ENCODE measurements around the gene SLC10A3. TPM values are rescaled to one million over a fixed set of nuclear protein-coding genes. Genes with fewer than 3 reads are reported as not detected.

Gene SLC10A3, protein sequence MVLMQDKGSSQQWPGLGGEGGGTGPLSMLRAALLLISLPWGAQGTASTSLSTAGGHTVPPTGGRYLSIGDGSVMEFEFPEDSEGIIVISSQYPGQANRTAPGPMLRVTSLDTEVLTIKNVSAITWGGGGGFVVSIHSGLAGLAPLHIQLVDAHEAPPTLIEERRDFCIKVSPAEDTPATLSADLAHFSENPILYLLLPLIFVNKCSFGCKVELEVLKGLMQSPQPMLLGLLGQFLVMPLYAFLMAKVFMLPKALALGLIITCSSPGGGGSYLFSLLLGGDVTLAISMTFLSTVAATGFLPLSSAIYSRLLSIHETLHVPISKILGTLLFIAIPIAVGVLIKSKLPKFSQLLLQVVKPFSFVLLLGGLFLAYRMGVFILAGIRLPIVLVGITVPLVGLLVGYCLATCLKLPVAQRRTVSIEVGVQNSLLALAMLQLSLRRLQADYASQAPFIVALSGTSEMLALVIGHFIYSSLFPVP
- 10 to 100 TPM; 25.1 to 26.8 TPM for total RNA-seq
- polyA plus RNA-seq (ENCODE audit: insufficient read length in 6 of 6), result 10 to 100 TPM; 13.3 to 22.7 (median 18.2) TPM
- long read RNA-seq, donor 1, transcript SLC10A3-201 (2 exons, 2,161 nt), result major isoform, 7 of 8 reads
- long read RNA-seq, donor 1, partial matches to known transcripts, result 0 of 8 reads
- long read RNA-seq, donor 1, other reads (novel, unspliced or antisense), result 0 of 8 reads
- long read RNA-seq, donor 2, partial matches to known transcripts, result 0 of 3 reads
- long read RNA-seq, donor 2, other reads (novel, unspliced or antisense), result 0 of 3 reads
- long read RNA-seq, donor 3, partial matches to known transcripts, result 0 of 5 reads
- long read RNA-seq, donor 3, other reads (novel, unspliced or antisense), result 0 of 5 reads
- long read RNA-seq, donor 4, partial matches to known transcripts, result 0 of 10 reads
- long read RNA-seq, donor 4, other reads (novel, unspliced or antisense), result 4 of 10 reads
- long read RNA-seq, donor 5, partial matches to known transcripts, result 0 of 3 reads
- long read RNA-seq, donor 5, other reads (novel, unspliced or antisense), result 0 of 3 reads
- long read RNA-seq, donor 6, transcript SLC10A3-201 (2 exons, 2,161 nt), result major isoform, 6 of 6 reads
- long read RNA-seq, donor 6, partial matches to known transcripts, result 0 of 6 reads
- long read RNA-seq, donor 6, other reads (novel, unspliced or antisense), result 0 of 6 reads
- long read RNA-seq, donor 7, partial matches to known transcripts, result 0 of 2 reads
- long read RNA-seq, donor 7, other reads (novel, unspliced or antisense), result 0 of 2 reads
- long read RNA-seq, donor 8, transcript SLC10A3-201 (2 exons, 2,161 nt), result major isoform, 10 of 11 reads
- long read RNA-seq, donor 8, partial matches to known transcripts, result 0 of 11 reads
- long read RNA-seq, donor 8, other reads (novel, unspliced or antisense), result 0 of 11 reads
- long read RNA-seq, donor 9, result 0 reads
- long read RNA-seq, donor 10, transcript SLC10A3-204 (3 exons, 1,862 nt), result minor isoform, 6 of 33 reads
- long read RNA-seq, donor 10, transcript SLC10A3-201 (2 exons, 2,161 nt), result major isoform, 19 of 33 reads
- long read RNA-seq, donor 10, partial matches to known transcripts, result 1 of 33 reads
- long read RNA-seq, donor 10, other reads (novel, unspliced or antisense), result 5 of 33 reads
- long read RNA-seq, donor 11, partial matches to known transcripts, result 0 of 3 reads
- long read RNA-seq, donor 11, other reads (novel, unspliced or antisense), result 0 of 3 reads
- long read RNA-seq, donor 12, transcript SLC10A3-201 (2 exons, 2,161 nt), result major isoform, 6 of 6 reads
- long read RNA-seq, donor 12, partial matches to known transcripts, result 0 of 6 reads
- long read RNA-seq, donor 12, other reads (novel, unspliced or antisense), result 0 of 6 reads

GRCh38 chrX:154490414-154491083 is at the start of gene SLC10A3:
TSS of gene SLC10A3 (minus strand) at chrX:154490629. CDS start at chrX:154488940, 1,689 bp downstream.
- no peaks in the 10 kb centered on the region for H3K9me3 ChIP-seq
- peak within 1 kb of the TSS; percentile 40 to 54 for H3K4me3 ChIP-seq
- peaks cover 0 to 9% of the 10 kb centered on the region in 2 donors for H3K36me3 ChIP-seq
- peak within 1 kb of the TSS; percentile 89 to 96 for H3K27ac ChIP-seq
- intact Hi-C loops (cut with DNase I), result no loop called here
- H3K4me1 ChIP-seq, result peaks cover under 1 to 30% of the 10 kb centered on the region in 2 donors
- no peak for TF ChIP-seq CTCF (IDR thresholded peaks at IDR 0.05)
- H3K27me3 ChIP-seq, result no peaks in the 10 kb centered on the region
- DNase-seq, result peak; percentile 81 to 97 (median 95)
- peak; percentile 87 for ATAC-seq

DNA sequence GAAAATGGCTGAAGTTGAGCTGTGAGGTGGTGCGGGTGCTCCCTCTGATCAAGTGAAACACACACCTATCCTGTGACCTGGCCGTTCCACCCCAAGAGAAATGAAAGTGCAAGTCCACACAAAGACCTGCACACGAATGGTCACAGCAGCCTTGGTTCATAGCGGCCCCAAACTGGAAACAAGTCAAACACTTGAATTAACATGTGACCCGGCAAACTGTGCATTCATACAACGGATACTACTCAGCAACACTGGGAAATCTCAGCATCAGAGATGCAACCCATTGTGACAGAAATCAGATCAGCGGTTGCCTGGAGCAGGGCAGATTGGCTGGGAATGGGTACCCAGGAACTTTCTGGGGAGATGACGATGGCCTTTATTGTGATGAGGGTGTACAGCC is 48.6 kb upstream of the SLC10A3 start:
- peaks cover 0 to 13% of the 10 kb centered on the region in 2 donors for H3K36me3 ChIP-seq
- no peak for ATAC-seq

GRCh38 chrX:154535892-154536291 is 45.5 kb upstream of the SLC10A3 start:
- H3K27ac ChIP-seq, result no peak overlapping the region
- H3K27me3 ChIP-seq, result no peaks in the 10 kb centered on the region
- TF ChIP-seq CTCF (IDR thresholded peaks at IDR 0.05), result no peak
- ATAC-seq, result no peak
- DNase-seq, result no peak
- H3K4me3 ChIP-seq, result no peak overlapping the region
- H3K9me3 ChIP-seq, result no peaks in the 10 kb centered on the region
- peaks cover 0 to 43% of the 10 kb centered on the region in 2 donors for H3K36me3 ChIP-seq
- intact Hi-C loops (cut with DNase I), result no loop called here
- peaks cover 0 to 20% of the 10 kb centered on the region in 2 donors for H3K4me1 ChIP-seq

More for the DNA sequence above, 48.6 kb upstream of the SLC10A3 start:
- intact Hi-C loops (cut with DNase I), result no loop called here
- Histone ChIP-seq H3K9me3 (no peaks in the 10 kb centered on the region), H3K4me3 (no peak overlapping the region), H3K27me3 (no peaks in the 10 kb centered on the region), H3K27ac (no peak overlapping the region), H3K4me1 (peaks cover 0 to 37% of the 10 kb centered on the region in 2 donors)
- no peak for TF ChIP-seq CTCF (IDR thresholded peaks at IDR 0.05)
- no peak for DNase-seq

Data from left lung (tissue), 14 donors.